GM12878 (cell line): Measurements from ENCODE around the gene GBGT1. TPM values are rescaled to one million over a fixed set of nuclear protein-coding genes. Genes with fewer than 3 reads are reported as not detected.

ENCODE experiments used
- ATAC-seq: fragments of 200-7000 bp; cut with Tn5 transposase; 3 replicates; pipeline ENCODE4 v1.9.1; 2020; ENCODE audit warnings: mild to moderate bottlenecking, moderate library complexity
- BruUV-seq: library from RNA; stranded (reverse); fragments of 400-500 nt; replicated peaks from 2 replicates; lab custom pipeline; 2021; lab: Mats Ljungman, UMichigan
- CTCF ChIA-PET: fragments of 300-600 bp; sonication (Branson Sonifier 250); formaldehyde crosslinking; extraction: SDS; loops from one replicate; lab custom pipeline; 2021; ENCODE audit warnings: inconsistent platforms; lab: Yijun Ruan, JAX
- POLR2A ChIA-PET: fragments of 350-600 bp; formaldehyde crosslinking; extraction: SDS; loops from one replicate; lab custom pipeline; 2021; ENCODE audit warnings: inconsistent platforms; lab: Charles Lee
- RAD21 ChIA-PET: fragments of 300-600 bp; sonication (Branson Sonifier 250); formaldehyde crosslinking; loops from one replicate; lab custom pipeline; 2023; ENCODE audit warnings: antibody characterized with exemption; ENCODE audit not compliant: unreplicated experiment; lab: Charles Lee
- SMC1A ChIA-PET: fragments of 300-600 bp; sonication (Branson Sonifier 250); formaldehyde crosslinking; loops from one replicate; lab custom pipeline; 2023; ENCODE audit not compliant: unreplicated experiment, uncharacterized antibody; lab: Charles Lee
- DNase-seq: peaks from one replicate; pipeline ENCODE4 v3.0.0-alpha.2; 2011; ENCODE audit warnings: low read depth, low spot score
- FAIRE-seq: peaks from 3 replicates; lab custom pipeline; 2011; peaks lifted over from hg19 to GRCh38; lab: Jason Lieb, UNC
- H2AFZ ChIP-seq: 2 replicates; pipeline ENCODE4 v1.6.0; 2011; ENCODE audit warnings: low read depth, low read length, control low read depth; ENCODE audit not compliant: control insufficient read depth
- H3K27ac ChIP-seq: 2 replicates; pipeline ENCODE4 v1.5.1; 2011; ENCODE audit warnings: control low read depth; ENCODE audit not compliant: control insufficient read depth, insufficient read depth
- H3K27me3 ChIP-seq, 2 experiments: replicated peaks in 1 of 2; 2 replicates each; pipeline versions ENCODE4 v1.6.0 to v1.6.1; 2011; ENCODE audit warnings: low read length in 1 of 2; ENCODE audit not compliant: control insufficient read depth in 2 of 2, insufficient read depth in 2 of 2
- H3K36me3 ChIP-seq, 2 experiments: 2 replicates each; pipeline ENCODE4 v1.5.1; 2011; ENCODE audit warnings: low read length in 1 of 2; ENCODE audit not compliant: control insufficient read depth in 2 of 2, insufficient read depth in 2 of 2
- H3K4me1 ChIP-seq: 2 replicates; pipeline ENCODE4 v1.6.1; 2011; ENCODE audit warnings: mild to moderate bottlenecking, low read length, moderate library complexity, mixed read lengths; ENCODE audit not compliant: control insufficient read depth, insufficient read depth
- H3K4me2 ChIP-seq: 2 replicates; pipeline ENCODE4 v1.6.0; 2011; ENCODE audit warnings: control low read depth; ENCODE audit not compliant: control insufficient read depth, insufficient read depth
- H3K4me3 ChIP-seq: fragments of 200-600 bp; sonication (generic); 2 replicates; pipeline ENCODE4 v1.5.1; 2016
- H3K79me2 ChIP-seq: 2 replicates; pipeline ENCODE4 v1.6.0; 2011; ENCODE audit warnings: low read length; ENCODE audit not compliant: control insufficient read depth, insufficient read depth
- H3K9ac ChIP-seq: 2 replicates; pipeline ENCODE4 v1.8.0; 2011; ENCODE audit warnings: low read length, control low read depth, mixed read lengths; ENCODE audit not compliant: control insufficient read depth, insufficient read depth
- H3K9me3 ChIP-seq: replicated peaks from 3 replicates; pipeline ENCODE4 v1.5.1; 2011; ENCODE audit warnings: mild to moderate bottlenecking, low read length; ENCODE audit not compliant: control insufficient read depth, insufficient read depth
- H4K20me1 ChIP-seq: 2 replicates; pipeline ENCODE4 v1.6.0; 2011; ENCODE audit not compliant: control insufficient read depth, insufficient read depth
- CBX5 ChIP-seq: sonication (generic); IDR thresholded peaks from 2 replicates; pipeline ENCODE4 v1.6.1; 2016; ENCODE audit warnings: low read depth, moderate library complexity, mild to moderate bottlenecking, inconsistent platforms
- CHD2 ChIP-seq: IDR thresholded peaks from 2 replicates; pipeline ENCODE4 v1.6.1; 2011; ENCODE audit warnings: low read depth, low read length, improper control_type of control experiment, borderline replicate concordance
- E4F1 ChIP-seq: fragments of 450-650 bp; IDR thresholded peaks from 2 replicates; pipeline ENCODE4 v1.6.1; 2018; ENCODE audit warnings: borderline replicate concordance, mild to moderate bottlenecking; ENCODE audit not compliant: partially characterized antibody
- FOS ChIP-seq: IDR thresholded peaks from 3 replicates; pipeline ENCODE4 v1.6.1; 2011; ENCODE audit warnings: borderline replicate concordance; ENCODE audit not compliant: insufficient read length; ENCODE audit errors: extremely low read depth
- IRF3 ChIP-seq: fragments of 450-650 bp; IDR thresholded peaks from 2 replicates; pipeline ENCODE4 v1.6.1; 2014; ENCODE audit warnings: mild to moderate bottlenecking
- IRF4 ChIP-seq: IDR thresholded peaks from 2 replicates; pipeline ENCODE4 v1.6.1; 2011; ENCODE audit warnings: low read depth, low read length
- IRF5 ChIP-seq: fragments of 450-650 bp; IDR thresholded peaks from 2 replicates; pipeline ENCODE4 v1.6.1; 2017; ENCODE audit warnings: borderline replicate concordance
- MLLT1 ChIP-seq: fragments of 450-650 bp; IDR thresholded peaks from 2 replicates; pipeline ENCODE4 v1.6.1; 2016; ENCODE audit warnings: mild to moderate bottlenecking
- NR2C1 ChIP-seq: fragments of 450-650 bp; IDR thresholded peaks from 2 replicates; pipeline ENCODE4 v1.6.1; 2017; ENCODE audit warnings: antibody characterized with exemption, mild to moderate bottlenecking, moderate library complexity
- PKNOX1 ChIP-seq: fragments of 450-650 bp; IDR thresholded peaks from 2 replicates; pipeline ENCODE4 v1.6.1; 2016; ENCODE audit warnings: mild to moderate bottlenecking
- SIX5 ChIP-seq: IDR thresholded peaks from 2 replicates; pipeline ENCODE4 v1.6.1; 2011; ENCODE audit warnings: mild to moderate bottlenecking, low read depth, low read length, moderate library complexity; ENCODE audit not compliant: severe bottlenecking
- SMAD5 ChIP-seq: IDR thresholded peaks from 2 replicates; pipeline ENCODE4 v1.6.1; 2016; ENCODE audit warnings: antibody characterized with exemption, low read depth
- SMARCA5 ChIP-seq: fragments of 450-650 bp; IDR thresholded peaks from 2 replicates; pipeline ENCODE4 v1.6.1; 2017; ENCODE audit warnings: mild to moderate bottlenecking
- TCF3 ChIP-seq: IDR thresholded peaks from 2 replicates; pipeline ENCODE4 v1.6.1; 2012; ENCODE audit warnings: low read depth, mild to moderate bottlenecking, low read length, borderline replicate concordance; ENCODE audit not compliant: insufficient read depth
- WGBS: methylation state at CpG from one replicate; pipeline ENCODE4 v1.1.6; 2016; ENCODE audit warnings: low lambda C conversion rate; ENCODE audit not compliant: insufficient replicate concordance, insufficient coverage; ENCODE audit errors: missing lambda C conversion rate; 5-methylcytosine and 5-hydroxymethylcytosine counted together
- in situ Hi-C: fragments of 300-500 bp; cut with MboI; formaldehyde crosslinking; loops from 9 replicates; pipeline ENCODE4 v1.14.3; 2018; ENCODE audit warnings: mixed read lengths
- intact Hi-C: fragments of 100-400 bp; cut with micrococcal nuclease; formaldehyde crosslinking; loops from one replicate; pipeline ENCODE4 v1.14.2; 2022; ENCODE audit not compliant: unreplicated experiment
- polyA plus RNA-seq, 11 experiments: library from polyadenylated mRNA; depleted of rRNA in 4 of 11; unstranded in 6 of 11; stranded (reverse) in 5 of 11; fragments of >200 nt; fragmentation: Nextera tagmentation in 4 of 11; fragmentation: Illumina TruSeq in 1 of 11; extraction: Ambion mirVana in 4 of 11; extraction: Trizol in 1 of 11; gene quantifications; 1 replicate in 1 of 11; 2 replicates in 10 of 11; pipeline versions ENCODE4 v1.2.1 to v1.2.3, GENCODE V29; 2011 to 2016; ENCODE audit warnings: inconsistent platforms in 2 of 11, missing spikeins in 2 of 11, low read depth in 1 of 11
- total RNA-seq, 4 experiments: library from RNA; depleted of rRNA in 3 of 4; stranded (reverse); fragments of >200 nt in 3 of 4; fragmentation: Illumina TruSeq in 1 of 4; extraction: Trizol in 1 of 4; gene quantifications; 2 replicates each; pipeline versions ENCODE4 v1.2.1 to v1.2.3, GENCODE V29; 2013 to 2021

GBGT1 gene
- total and polyA plus RNA-seq, 10 of the 15 experiments (the other 5 are each of a cell fraction or from before 2014, with no cell fraction given), result 0.08 to 1.9 (median 0.49) TPM

GRCh38 chr9:133144142-133144903 lies 19.4 kb downstream of the GBGT1 start:
- 2% methylated on average over 46 of the region's 52 CpGs for WGBS
- H2AFZ ChIP-seq, result no peak overlapping the region
- no peaks in the 10 kb centered on the region for H3K27me3 ChIP-seq
- FAIRE-seq (peak; percentile 92), ATAC-seq (peak; percentile 81), DNase-seq (peak; percentile 72)
- no peaks in the 10 kb centered on the region for H3K9me3 ChIP-seq
- in situ Hi-C loops (loop anchor here (25.0 kb wide), 1 partner anchor 1882 kb away; no protein-coding TSS in a partner anchor), intact Hi-C loops (loop anchor here (1.0 to 2.0 kb wide), 2 partner anchors 30 to 41 kb away; no protein-coding TSS in a partner anchor)
- CTCF ChIA-PET, result interaction anchor here (0.7 to 8.7 kb wide), 29 partner anchors 9 to 228 kb away, joined by 3 to 401 read pairs (median 5); partner anchors contain the start of genes GFI1B, GTF3C5 and RALGDS
- H3K36me3 ChIP-seq, result no peaks in the 10 kb centered on the region
- H3K9ac ChIP-seq, result peak overlapping the region; percentile 55
- peak overlapping the region; percentile 60; the same call in 1 of the 2 replicates for H3K4me3 ChIP-seq
- H4K20me1 ChIP-seq, result no peaks in the 10 kb centered on the region
- peak overlapping the region; percentile 82 for H3K4me2 ChIP-seq
- RAD21 ChIA-PET, result interaction anchor here (0.6 to 8.2 kb wide), 23 partner anchors 11 to 999 kb away, joined by 3 to 219 read pairs (median 5); partner anchors contain the start of genes GFI1B, GTF3C5, RALGDS and SLC2A6
- BruUV-seq, result no TSS peak
- H3K27ac ChIP-seq, result peak overlapping the region; percentile 13; the same call in 1 of the 2 replicates
- H3K79me2 ChIP-seq, result peaks cover 79% of the 10 kb centered on the region
- peaks cover 48% of the 10 kb centered on the region for H3K4me1 ChIP-seq
- POLR2A ChIA-PET, result interaction anchor here (0.6 to 4.9 kb wide), 11 partner anchors 9 to 284 kb away, joined by 3 to 66 read pairs (median 6); no protein-coding TSS in a partner anchor
- SMC1A ChIA-PET, result interaction anchor here (0.6 to 6.0 kb wide), 22 partner anchors 11 to 277 kb away, joined by 3 to 48 read pairs (median 6); no protein-coding TSS in a partner anchor
- TF ChIP-seq CBX5 (no peak), IRF4 (peak; percentile 57; the same call in 1 of the 2 replicates), E4F1 (peak; percentile 16), SIX5 (no peak), FOS (no peak), MLLT1 (peak; percentile 55), TCF3 (peak; percentile 88), CHD2 (peak; percentile 59), IRF5 (no peak), IRF3 (0 out of 2 replicates have a peak, but pooled peaks have one; percentile 6), SMAD5 (no peak), SMARCA5 (peak; percentile 89; the same call in 1 of the 2 replicates), PKNOX1 (peak; percentile 52), NR2C1 (0 out of 2 replicates have a peak, but pooled peaks have one; percentile 13)
